RPMI8226 (cell line): ENCODE results near the gene PI16.
"Not testable (repeated sequence)": the region's sequence is repeated elsewhere in the genome, so short reads cannot be mapped to it uniquely, and the experiment has no call there.

Experiments
- DNase-seq: peaks from one replicate; pipeline ENCODE4 v3.0.0-alpha.2; 2015

The PI16 gene

DNA sequence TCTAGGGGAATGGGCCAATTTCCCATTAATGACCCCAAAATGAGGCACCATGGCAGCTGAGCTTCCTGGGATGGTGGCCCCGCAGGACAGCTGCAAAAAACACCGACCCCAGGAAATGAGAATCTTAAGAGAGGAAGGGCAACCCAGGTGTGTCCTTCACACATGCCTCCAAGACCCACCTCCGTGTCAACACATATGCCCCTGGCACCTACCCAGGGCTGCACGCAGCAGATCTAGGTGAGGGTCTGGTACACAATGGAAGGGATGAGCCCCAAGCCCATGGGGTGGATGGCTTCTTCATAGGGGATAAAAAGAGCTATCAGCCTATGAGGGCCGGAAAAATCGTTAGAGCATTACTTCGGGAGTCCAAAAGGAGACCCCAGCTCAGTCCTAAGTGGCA, 22.0 kb downstream of the PI16 start:
- DNase-seq, result no peak

DNA sequence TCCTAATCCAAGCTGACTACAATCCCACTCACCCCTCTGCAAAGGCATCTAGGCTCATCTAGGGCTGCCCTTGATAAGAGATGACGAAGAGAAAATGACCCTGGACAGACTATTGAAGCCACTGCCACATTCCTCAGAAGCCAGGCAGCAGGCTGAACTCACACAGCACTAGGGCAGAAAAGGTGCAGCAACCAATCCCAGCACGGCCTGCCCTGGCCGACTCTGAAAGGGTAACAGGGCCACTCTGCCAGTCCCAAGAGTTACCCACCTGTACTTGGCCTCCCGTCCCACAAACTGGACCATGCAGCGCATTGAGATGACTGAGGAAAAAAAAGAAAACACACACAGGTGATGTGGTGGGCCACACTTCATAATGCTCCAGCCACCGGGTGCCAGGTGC, 22.4 kb downstream of the PI16 start:
- no peak for DNase-seq

DNA sequence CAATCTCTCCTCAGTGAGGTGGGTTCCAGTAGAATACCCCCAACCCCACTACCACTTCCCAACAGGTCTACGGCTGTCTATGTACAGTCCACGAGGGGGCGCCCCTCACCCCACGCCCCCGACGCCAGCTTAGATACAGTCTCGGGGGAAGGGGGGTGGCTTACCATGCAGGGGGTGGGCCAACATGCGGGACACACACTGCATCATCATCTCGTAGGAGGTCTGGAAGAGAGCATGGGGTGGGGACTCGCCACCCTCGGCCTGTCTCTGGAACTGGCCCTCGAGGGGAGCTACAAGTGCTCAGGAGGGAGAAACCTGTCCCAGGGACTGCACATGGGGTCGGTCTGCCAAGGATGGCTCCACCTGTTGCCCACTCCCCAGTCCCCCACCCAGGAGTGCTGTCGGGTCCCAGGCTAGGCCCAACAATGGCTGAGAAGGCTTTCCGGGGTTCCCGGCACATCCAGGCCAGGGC, 23.0 kb downstream of the PI16 start:
- no peak for DNase-seq

DNA sequence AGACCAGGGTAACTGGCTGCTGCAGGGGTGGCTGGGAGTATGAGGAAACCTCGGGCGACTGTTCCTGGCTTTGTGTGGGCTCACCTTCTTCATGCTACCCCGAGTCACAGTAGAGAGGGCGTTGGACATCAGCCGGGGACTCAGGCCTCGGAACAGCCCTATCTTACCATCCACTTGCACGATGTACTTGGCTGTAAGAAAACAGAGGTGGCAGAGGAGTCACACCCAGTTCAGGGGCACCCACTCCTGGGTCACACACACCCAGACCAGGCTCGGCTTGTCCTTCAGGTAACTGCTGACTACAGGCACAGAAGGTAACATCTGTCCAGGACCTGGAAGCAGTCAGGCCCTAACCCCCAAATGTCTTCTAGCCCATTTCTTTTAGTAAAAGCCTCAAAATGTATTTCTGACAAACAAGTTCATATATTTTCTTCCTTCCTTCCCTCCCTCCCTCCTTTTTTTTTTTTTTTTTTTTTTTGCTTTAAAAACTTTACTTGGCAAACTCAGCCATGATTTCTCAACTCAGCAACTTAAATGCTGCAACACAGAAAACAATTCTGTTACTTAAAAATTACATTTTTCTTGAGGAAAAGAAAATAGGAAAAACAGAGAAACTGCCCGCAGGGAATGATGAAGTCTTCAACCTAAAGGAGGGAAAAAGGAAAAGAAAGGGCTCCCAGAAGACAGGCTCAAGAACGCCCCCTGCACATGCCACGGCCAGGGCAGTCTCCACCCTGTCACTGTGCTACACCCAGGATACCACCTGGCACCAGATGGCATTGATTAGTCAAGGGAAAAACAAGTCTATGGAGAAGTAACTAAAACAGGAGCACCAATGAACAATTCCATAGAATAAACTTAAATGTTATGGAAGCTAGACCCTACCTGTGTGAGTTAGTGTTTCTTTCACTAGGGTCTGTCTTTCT, 24.1 kb downstream of the PI16 start:
- no peak for DNase-seq

DNA sequence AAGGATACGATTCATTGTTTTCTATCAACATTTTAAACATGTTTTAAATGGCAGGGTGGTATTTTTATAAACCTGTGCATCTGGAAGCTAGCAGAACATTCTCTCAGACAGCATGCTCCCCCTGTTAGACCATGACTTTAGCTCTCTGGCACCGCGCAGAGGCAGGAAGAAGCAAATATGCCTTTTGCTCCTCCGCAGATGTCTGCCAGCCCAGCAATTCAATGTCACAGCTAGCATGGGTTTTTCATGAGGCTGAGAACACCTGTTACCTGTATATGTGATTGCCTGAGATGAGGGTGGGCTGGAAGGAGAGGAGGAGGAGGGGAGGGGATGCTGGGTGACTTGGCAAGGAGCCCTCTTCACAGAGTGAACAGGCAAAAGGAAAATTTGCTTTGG, 24.8 kb downstream of the PI16 start:
- DNase-seq, result no peak

DNA sequence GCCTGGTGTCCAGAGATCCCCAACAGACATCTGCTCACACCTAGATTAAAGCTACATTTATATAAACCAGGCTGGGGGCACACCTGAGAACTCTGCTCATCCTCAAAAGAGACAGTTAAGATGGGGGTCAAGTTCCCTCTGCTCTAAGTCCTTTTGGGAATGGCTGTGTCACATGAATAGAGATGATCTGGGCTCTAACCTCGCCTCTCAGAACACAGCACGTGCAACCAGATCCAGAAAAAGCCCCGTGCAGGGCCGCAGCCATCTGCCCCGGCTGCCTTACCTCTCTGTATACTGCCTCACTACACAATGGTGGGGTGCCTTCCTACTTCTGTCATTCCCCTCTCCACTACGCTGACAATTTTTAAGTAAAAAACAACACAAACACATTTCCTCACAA, 25.6 kb downstream of the PI16 start:
- DNase-seq, result no peak

DNA sequence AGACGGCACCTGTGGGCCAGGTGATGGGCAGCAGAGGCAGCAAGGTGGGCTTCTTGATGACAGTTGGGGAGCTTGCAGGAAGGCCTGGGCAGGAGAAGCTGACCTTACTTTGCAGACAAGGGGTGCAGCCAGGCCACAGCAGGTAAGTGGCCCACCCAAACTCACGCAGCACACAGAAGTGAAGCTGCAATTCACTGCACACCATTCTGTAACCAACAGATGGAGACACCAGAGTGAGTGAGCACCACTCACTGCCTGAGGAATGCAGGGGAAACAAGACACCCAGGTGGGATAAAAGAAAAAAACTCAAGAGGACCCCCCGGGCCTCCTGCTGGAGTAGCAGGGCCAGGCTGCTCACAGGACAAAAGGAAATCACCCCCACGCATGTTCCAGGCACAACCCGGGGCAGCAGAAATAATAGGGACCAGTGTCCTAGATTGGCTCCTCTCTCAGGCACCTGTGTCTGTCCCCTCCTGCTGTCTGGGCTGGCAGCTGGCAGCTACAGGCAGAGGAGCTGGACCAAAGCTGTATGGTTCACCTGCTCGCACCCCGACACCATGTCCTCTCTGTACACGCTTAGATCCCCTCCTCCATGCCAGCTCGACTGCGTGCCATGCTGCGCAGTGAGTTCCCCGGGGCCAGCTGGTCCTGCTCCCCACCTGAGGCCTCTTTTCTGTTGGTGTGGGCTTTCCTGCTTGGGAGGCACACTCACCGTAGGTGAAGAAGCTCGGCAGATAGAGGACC, 26.5 kb downstream of the PI16 start:
- no peak for DNase-seq

DNA sequence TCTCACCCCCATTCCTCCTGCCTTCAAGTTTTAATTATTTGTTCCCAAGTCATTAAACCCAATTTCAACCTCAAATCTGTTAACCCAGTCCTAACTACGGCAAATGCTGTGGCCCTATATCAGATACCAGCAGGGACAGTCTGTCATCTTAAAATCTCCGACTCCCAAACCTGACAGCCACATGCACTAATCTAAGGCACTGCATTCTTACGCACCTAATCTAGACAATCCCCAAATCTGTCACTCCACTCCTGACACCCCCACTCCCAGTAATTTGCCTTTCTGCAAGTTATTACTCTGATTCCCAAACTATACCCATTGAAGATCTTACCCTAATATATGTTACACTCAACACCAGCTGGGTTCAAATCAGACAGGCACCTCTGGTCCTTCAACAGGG, 29.0 kb downstream of the PI16 start:
- DNase-seq, result no peak

DNA sequence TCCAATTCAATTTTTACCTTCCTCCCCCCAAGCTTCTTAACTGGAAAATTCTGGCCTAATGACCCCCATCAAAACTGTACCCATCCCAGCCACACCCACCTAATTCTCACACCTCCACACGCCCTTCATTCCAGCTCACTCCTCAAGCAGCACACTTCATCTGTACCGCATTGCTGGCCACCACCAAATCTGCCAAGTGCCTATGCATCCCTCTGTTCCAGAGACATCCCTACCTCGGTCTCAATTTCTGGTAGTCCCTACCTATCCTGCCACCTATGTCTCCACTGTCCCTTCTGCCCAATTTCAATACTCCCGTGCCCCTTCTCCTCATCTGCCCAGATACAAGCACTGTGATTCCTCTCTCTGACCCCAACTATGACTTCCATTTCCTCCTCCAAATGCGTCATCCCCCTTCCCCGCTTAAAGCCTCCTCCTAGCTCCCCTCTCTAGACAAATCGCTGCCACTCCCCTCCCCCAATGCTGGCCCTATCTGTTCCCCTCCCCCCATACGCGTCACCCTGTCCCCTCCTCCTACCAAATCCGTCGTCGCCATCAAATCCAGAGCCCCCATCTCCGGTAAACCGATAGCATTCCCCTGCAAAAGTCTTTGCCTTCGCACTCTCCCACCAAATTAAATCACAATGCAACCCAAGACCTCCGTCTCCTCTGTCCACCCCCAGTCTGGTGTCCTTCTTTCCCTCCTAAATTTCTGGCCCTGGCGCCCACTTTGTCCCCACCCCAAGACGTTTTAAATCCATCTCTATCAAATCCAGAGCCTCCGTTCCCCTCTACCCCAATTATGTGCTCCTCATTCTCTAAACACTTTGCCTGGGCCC, 30.3 kb downstream of the PI16 start:
- DNase-seq, result peak; percentile 13

DNA sequence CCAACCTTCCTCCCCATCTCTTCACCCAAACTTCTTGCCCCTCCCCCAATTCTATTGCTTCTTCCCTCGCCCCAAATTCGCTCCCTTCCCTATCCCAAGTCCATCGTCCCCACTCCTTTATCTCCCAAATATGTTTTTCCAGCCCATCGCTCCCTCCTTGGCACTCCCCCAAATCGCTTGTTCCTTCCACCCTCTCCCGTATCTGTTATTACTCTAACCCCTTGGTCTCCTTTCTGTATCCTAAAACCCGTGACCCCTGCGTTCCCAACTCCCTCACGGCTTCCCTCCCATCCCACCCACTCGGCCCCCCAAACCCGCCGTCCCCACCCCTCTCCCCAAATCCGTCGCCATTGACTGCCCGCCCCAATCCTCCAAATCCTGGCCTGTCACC, 30.9 kb downstream of the PI16 start:
- peak; percentile 5 for DNase-seq

DNA sequence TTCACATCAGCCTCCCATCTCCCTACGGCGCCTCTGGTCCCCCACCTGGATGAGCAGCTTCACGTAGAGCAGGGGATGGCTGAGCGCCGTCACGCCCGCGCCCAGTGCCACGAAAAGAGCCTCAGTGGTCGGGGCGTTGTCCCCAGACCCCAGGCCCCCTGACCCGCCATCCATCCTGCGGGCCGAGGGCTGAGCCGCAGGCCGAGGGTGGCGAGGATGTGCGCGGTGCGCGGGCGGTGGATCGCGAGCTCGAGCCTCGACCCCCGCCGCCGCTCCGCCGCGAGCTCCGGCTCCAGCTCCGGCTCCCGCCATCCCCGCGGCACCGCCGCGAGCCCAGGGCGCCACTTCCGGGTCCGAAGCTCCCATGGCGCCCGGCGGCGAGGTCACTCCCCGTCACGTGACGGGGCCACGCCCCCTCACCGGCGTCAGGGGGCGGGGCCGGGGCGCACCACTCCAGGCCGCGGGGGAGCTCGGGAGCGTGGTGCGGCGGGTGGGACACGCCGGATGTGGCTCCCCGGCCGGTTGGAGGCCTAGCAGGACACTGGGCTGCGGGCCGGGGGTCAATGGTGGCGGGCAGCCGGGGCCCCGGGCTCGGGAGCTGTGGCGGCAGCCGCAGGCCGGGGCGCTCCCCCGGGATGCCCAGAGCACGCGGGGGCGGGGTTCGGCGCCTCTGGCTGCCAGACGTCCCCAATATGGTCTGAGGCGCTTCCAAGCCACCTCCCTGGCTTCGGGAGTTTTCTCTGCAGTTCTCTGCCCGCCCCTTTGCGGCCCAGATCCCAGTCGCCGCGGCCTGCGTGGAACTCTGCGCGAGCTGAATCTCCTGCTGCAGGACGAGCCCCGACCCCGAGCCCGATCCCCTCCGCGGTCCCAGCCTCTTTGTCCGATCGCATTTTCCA, 31.5 kb downstream of the PI16 start, which contains the start of gene MTCH1:
Gene MTCH1, minus strand, starts transcription at position 389 of the 896 bp plus-strand sequence. Its CDS starts 23 bp downstream, at position 366.
- DNase-seq, result peak; percentile 93

DNA sequence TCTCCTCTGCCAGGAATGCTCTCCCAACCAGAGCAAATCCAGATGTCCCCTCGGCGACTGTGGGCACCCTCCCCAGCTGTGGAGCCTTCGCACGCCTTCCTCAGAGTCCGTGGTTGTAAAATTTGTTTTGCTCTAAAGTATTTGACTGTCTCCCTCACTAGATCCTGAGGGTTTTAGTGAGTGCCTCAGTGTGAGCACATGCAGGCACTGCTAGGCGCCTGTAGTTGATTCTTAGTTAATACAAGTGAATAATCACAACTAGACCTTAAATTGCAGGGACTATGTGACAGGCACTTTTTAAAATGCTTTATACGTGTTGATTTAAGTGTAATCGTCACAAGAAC, 32.1 kb downstream of the PI16 start:
- peak; percentile 14 for DNase-seq

DNA sequence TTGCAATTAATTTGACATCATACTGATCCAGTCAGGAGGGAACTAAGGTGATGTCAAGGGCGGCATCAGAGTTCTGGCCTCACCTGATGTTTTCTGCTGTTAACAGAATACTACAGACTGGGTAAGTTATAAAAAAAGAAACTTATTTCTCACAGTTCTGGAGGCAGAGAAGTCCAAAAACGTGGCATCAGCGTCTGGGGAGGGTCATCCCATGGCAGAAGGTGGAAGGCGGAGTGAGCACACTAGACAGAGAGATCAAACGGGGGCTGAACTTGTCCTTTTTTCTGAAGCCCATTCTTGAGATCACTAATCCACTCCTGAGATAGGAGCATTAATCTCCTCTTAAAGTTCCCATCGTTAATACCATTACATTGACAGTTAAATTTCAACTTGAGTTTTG, 34.7 kb downstream of the PI16 start:
- DNase-seq, result no peak

DNA sequence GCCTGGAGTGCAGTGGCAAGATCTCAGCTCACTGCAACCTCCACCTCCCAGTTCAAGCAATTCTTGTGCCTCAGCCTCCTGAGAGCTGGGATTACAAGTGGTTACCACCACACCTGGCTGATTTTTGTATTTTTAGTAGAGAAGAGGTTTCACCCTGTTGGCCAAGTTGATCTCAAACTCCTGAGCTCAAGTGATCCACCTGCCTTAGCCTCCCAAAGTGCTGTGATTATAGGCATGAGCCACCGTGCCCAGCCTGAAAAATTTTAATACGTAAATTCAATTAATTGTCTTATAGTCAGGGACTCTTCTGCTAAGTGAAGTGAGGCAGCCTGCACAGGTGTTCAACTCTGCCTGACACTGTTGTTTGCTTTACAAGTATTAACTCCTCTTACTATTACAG, 35.9 kb downstream of the PI16 start:
- DNase-seq, result not testable (repeated sequence)

DNA sequence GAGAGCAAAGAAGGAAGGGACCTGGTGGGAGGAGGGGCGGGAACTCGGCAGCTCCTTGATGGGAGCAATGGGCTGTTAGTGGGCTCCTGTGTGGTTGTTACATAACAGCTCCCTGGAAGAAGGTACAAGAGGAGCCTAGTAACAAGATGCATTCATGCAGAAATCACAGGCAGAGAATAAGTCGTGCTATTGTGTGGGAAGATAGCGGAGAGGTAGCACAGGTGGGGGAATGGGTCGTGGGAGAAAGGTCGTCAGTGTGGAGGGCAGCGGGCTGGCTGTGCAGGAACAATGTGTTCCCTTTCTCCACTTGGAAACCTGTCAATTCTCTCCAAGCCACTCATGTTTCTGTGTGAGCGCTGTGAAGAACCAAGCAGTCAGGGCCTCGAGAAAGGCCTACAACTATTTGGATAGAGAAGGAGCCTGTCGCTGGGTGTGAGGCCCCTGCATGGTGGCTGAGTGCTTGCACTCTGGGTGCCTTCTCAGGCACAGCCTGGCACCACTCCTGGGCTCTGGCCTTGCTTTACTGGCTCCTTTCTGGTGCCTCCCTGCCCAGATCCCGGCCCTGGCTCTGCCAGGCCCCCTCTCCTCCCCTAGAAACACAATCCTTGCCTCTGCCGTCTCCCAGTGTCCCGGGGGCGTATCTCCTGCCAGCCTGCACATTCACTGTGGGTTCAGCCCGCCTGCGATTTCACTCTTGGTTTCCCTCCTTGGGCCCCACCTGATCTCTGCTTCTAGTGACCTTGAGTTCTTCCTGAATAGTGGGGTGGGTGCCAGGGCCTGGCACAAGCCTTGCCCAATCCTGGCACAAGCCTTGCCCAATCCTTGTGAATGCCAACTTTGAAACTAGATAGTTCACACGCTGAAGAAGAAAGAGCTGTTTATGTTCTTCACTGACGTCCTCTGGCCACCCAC, 43.5 kb downstream of the PI16 start:
- no peak for DNase-seq

DNA sequence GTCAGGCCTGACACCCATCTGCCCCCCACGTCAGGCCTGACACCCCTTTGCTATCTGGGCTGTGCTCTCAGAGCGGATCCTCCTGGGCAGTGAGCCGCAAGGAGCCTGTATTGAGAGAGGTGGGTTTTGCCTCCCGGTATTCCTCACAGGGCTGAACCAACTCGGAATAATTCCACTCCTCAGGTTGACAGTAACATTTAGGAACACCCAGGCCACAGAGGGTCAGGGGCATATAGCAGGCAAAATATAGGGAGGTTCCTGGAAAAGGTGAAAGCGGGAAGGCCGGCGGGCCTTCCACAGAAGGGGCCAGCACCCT, 44.1 kb downstream of the PI16 start:
- DNase-seq, result no peak

DNA sequence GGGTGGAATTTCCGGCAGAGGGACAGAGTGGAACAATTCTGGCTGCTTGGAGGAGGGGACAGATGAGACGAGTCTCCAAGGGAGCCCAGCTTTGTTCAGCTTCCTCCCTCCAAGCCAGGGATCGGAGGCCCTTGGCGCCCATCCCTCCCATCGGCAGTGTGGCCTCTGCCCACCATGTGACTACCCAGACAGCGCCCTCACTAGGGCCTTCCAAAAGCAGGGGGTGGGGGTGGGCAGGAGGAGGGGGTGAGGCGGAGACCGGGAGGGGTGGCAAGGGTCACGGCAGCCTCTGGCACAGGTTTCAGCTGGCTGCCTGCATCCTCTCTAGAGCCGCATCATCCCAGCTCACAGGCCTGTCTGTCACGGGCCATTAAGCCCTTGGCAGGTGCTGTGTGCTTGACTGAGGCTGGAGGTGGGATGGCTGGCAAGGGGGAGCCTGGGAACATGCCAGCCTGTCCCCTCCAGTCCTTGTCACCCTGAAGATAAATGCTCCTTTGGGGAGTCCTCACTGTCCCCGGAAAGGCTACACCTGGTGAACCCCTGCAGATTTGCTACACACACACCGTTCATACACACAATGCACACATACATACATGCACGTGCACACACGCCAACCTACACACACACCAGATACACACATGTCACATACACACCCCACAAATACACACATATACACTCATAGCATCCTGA, 44.7 kb downstream of the PI16 start:
- DNase-seq, result no peak

DNA sequence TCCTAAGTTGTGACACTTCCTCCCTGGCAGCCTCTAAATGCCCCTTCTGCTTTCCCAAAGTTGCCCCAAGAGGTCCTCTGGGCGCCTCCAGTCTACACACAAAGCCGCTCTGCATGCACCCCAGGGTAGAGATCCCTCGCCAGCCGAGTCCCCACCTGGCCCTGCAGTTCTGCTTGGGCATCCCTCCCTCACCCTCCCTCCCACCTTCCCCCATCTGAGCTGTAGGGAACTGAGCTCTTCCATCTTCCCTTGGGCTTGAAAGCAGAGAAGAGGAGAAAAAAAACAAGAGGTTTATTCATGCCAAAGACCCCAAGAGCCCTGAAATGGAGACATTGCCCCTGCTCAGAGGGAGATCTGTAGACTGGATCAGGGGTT, 45.2 kb downstream of the PI16 start:
- no peak for DNase-seq

DNA sequence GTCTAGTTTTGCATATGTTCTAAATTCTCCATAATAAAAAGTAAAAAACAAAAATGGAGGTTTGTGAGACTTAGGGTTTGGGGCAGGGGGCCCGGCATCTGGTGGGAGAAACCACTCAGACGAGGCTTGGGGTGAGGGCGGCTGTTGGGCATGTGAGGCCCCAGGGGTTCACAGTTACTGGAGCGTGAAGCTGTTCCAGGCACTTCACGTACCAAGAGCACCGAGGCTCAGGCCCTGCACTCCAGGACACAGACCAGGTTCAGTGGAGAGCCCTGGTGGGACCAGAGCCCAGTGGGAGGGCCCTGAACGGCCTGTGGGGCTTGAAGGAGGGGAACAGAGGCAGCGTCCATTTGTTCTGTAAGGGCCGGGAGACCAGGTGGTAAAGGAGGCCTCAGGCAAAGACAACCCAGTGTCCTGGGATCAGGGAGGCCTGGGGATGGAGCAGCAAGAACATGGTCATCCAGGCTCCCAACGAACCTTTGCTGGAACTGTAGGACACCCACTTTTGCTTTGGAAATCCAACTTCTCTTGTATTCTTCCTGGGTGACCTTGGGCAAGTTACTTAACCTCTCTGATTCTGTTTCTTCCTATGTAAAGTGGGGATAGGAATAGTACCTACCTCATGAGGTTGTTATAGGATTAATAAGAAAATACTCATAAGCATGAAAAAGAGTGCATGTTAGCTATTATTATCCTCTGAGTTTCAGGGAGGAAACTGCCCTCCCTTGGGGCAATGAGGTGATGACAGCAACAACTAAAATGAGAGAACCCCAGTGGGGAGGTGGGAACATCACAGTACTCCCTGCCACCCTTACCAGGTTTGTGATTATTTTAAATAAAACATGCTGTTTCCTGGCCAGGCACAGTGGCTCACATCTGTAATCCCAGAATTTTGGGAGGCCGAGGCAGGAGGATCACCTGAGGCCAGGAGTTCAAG, 49.8 kb downstream of the PI16 start:
- DNase-seq, result no peak
